GM12864 (cell line): ENCODE measurements around the gene ACLY.
A peak's percentile ranks its signal among the peaks of the same experiment; 100 is the strongest.
"Not testable (repeated sequence)": the region's sequence is repeated elsewhere in the genome, so short reads cannot be mapped to it uniquely, and the experiment has no call there.

Source experiments
- DNase-seq: peaks from one replicate; pipeline ENCODE4 v3.0.0-alpha.2; 2011; ENCODE audit warnings: low read depth
- H3K4me3 ChIP-seq: 2 replicates; pipeline ENCODE4 v1.5.1; 2011; ENCODE audit warnings: mild to moderate bottlenecking, low read depth, low read length, control low read depth
- TF ChIP-seq, protein P1 (sequence below): IDR thresholded peaks from 2 replicates; pipeline ENCODE4 v1.5.1; 2011; ENCODE audit warnings: low read depth, mild to moderate bottlenecking, moderate library complexity, low read length, control low read depth, inconsistent platforms; ENCODE audit errors: missing control alignments

ACLY gene

DNA sequence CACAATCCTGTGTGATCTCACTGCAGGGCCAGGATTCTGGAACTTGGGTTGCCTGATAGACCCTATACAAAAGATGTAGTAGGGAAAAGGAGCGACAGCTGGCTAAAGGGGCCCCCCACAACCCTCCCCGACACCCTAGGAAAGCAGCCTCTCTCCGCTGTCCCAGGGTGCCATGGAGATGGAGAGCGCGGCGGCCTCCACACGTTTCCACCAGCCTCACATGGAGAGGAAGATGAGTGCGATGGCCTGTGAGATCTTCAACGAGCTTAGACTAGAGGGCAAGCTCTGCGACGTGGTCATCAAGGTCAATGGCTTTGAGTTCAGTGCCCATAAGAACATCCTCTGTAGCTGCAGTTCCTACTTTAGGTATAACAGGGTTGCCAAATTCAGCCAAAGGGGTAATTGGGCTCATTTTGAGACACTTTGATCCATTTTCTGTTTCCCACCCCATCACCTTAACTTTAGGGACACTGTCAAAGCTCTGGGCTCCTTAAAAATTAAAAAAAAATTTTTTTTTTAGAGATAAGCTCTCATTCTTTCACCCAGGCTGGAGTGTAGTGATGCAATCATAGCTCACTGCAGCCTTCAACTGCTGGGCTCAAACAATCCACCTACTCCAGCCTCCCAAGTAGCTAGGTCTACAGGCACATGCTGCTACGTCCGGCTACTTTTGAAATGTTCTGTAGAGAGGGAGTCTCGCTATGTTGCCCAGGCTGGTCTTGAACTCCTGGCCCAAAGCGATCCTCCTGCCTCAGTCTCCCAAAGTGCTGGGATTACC is 80.8 kb downstream of the ACLY start, which contains the start of gene KLHL10:
KLHL10 (plus strand) TSS at position 65 of the 778 bp plus-strand sequence; CDS start at position 173, 108 bp downstream.
- TF ChIP-seq, protein P1, sequence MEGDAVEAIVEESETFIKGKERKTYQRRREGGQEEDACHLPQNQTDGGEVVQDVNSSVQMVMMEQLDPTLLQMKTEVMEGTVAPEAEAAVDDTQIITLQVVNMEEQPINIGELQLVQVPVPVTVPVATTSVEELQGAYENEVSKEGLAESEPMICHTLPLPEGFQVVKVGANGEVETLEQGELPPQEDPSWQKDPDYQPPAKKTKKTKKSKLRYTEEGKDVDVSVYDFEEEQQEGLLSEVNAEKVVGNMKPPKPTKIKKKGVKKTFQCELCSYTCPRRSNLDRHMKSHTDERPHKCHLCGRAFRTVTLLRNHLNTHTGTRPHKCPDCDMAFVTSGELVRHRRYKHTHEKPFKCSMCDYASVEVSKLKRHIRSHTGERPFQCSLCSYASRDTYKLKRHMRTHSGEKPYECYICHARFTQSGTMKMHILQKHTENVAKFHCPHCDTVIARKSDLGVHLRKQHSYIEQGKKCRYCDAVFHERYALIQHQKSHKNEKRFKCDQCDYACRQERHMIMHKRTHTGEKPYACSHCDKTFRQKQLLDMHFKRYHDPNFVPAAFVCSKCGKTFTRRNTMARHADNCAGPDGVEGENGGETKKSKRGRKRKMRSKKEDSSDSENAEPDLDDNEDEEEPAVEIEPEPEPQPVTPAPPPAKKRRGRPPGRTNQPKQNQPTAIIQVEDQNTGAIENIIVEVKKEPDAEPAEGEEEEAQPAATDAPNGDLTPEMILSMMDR: no peak
- peak within 1 kb of the TSS; percentile 73 for H3K4me3 ChIP-seq
- no peak for DNase-seq

DNA sequence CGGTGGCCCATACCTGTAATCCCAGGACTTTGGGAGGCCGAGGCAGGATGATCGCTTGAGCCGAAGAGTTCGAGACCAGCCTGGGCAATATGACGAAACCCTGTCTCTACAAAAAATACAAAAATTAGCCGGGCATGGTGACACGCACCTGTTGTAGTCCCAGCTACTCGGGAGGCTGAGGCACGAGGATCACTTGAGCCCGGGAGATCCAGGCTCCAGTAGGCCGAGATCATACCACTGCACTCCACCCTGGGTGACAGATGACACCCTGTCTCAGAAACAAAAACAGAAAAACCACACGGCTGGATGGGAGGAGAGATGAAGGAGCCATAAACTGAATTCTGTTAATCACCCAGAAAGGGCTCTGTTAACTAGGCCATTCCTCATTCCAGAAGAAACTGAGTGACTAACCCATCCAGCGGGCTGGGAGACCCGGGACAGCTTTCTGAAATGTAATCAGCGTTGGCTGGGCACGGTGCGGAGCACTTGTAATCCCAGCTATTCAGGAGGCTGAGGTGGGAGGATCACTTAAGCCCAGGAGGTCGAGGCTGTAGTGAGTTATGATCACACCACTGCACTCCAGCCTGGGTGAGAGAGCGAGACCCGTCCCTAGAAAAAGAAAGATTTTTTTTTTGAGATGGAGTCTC is 82.1 kb downstream of the ACLY start:
- TF ChIP-seq, protein P1: no peak
- peak overlapping the region; percentile 73 for H3K4me3 ChIP-seq
- DNase-seq: no peak

DNA sequence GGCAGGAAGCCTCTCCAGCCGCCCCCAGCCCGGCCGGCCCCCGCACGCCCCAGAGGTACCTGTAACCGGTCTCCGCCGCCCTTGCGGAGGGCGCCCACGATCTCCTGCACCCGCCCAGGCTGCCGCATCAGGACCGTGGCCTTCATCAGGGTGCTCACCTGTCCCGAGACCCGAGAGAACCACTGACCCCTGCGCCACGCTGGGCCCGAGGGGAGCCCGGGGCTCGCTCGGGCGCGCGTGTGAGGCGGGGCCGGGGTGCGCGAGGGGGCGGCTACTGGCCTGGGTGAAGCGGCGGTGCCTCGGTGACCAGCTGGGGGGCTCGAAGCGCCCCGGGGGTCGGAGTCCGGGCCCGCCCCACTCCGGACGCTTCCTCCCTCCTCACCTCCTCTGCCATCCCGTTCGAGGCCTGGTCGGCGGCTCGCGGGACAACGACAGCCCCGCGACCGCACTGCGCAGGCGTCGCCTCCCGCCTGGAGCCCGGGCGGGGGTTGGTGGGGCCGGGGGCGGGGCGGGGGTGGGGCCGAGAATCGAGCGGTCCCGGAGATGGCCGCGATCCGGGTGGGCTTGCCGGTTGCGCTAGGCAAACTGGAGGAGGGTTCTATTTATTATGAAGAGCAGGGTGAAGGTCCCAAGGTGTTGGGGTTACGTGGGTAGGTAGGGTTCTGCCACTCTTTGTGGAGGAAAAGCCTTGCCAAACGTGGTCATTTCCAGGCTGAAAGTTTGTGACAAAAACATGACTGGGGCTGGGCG is 82.8 kb downstream of the ACLY start, which contains the start of gene NT5C3B:
NT5C3B (minus strand) TSS at position 433 of the 750 bp plus-strand sequence; CDS start at position 394, 39 bp downstream.
- no peak for DNase-seq
- H3K4me3 ChIP-seq: peak within 1 kb of the TSS; percentile 73

DNA sequence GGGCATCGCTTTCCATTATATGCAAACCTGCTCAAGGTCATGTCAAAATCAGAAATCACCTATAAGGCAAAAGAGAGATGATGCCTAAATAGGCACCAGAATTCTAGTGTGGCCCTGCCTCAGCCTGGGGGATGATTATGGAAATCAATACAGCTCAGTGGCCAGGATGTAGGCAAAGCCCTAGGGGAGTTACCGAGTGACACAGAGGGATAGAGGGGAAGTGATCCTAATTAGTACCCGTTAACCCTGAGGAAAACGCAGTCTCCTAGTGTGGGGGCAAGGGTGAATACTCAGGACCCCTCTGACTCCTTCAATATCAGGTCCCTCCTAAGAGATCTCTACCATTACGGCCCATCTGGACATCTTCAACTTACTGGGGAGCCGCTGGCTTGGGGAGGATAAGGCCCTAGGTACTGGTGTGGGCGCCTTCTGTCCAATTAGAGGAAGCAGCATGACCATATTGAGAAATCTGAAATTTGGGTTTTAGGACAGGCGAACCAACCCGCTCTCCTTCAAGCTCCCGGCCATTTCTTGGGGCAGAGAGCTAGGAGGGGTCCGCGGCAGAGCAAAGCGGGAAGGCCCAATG is 83.4 kb downstream of the ACLY start:
- TF ChIP-seq, protein P1: no peak
- H3K4me3 ChIP-seq: peak overlapping the region; percentile 73
- DNase-seq: no peak

More for the DNA sequence above, 82.8 kb downstream of the ACLY start, which contains the start of gene NT5C3B:
- TF ChIP-seq, protein P1: no peak

DNA sequence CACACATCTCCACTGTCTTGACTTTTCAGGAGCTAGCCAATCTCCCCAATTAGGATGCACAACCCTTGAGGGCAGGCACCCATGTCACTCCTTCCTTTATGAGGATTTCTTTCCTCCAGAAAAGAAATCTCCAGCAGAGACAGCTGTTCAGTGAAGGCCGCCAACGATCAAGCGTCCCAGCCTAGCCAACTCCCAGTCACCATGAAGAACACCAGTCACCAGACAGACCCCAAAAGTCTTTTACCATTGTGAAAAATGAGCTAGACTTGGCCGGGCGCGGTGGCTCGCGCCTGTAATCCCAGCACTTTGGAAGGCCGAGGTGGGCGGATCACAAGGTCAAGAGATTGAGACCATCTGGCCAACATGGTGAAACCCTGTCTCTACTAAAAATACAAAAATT is 88.8 kb downstream of the ACLY start:
- not testable (repeated sequence) for H3K4me3 ChIP-seq, DNase-seq

DNA sequence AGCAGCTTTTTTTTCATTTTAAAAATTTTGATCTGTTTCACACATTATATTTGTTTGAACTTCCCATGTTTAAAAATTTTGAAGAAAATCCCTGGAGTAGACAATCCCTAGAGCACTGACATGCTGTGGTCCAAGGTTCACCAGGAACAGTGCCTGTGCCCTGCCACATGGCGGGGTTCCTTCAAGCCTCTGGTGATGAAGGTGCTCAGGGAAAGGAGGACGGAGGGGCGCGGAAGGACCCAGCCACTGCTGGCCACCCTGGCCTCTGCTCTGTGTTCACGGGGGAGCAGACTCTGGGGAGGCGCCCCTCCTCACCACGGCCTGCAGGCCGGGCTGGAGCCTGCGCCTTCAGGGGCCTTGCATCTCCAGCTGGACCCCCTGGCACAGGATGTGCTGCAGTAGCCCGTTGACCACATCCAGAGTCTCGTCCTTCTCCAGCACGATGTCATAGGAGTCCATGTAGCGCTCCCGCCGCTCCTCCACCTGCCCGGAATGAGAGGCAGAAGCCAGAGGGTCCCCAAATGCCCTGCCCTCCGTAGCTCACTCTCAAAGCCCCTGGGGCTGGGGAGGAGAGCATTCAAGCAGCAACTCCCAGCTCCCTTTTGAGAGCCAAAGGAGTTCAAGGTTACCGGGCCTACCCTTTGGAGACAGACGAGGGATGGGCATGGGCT is 93.4 kb downstream of the ACLY start:
- TF ChIP-seq, protein P1: no peak
- H3K4me3 ChIP-seq: no peak overlapping the region
- DNase-seq: no peak

DNA sequence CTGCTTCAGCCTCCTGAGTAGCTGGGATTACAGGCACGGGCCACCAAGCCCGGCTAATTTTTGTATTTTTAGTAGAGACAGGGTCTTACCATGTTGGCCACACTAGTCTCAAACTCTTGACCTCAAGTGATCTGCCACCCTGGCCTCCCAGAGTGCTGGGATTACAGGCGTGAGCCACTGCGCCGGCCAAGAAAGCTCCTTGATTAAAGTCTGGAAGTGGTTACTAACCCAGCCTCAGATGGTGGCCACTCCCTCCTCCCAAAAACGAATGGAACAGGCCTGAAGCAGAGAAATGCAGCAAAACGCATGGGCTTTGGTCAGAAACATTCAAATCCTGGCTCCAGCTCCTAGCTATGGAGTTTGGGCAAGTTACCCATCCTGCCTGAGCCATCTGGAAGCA is 94.7 kb downstream of the ACLY start:
- H3K4me3 ChIP-seq: no peak overlapping the region
- DNase-seq: no peak
- TF ChIP-seq, protein P1: no peak
